Cortex of kidney (tissue), 1 donor: ENCODE measurements around the gene ATP8B3.

Source experiments
- DNase-seq: peaks from one replicate; lab custom pipeline; 2025; lab: John Stamatoyannopoulos, UW

The ATP8B3 gene

GRCh38 chr19:1851654-1852580 is 39.8 kb upstream of the ATP8B3 start:
- DNase-seq: no peak

GRCh38 chr19:1850809-1851653 is 39.0 kb upstream of the ATP8B3 start:
- no peak for DNase-seq

- no peak for DNase-seq
Measured at GRCh38 chr19:1849886-1850398, 37.9 kb upstream of the ATP8B3 start.

- no peak for DNase-seq
Measured at GRCh38 chr19:1849132-1849474, 37.0 kb upstream of the ATP8B3 start.

GRCh38 chr19:1848399-1849131 is 36.5 kb upstream of the ATP8B3 start, which contains the start of gene REXO1:
REXO1 (minus strand) TSS chr19:1848483; CDS start chr19:1848358, 125 bp downstream.
- no peak for DNase-seq

- DNase-seq: no peak
Measured at GRCh38 chr19:1847684-1848398, 35.8 kb upstream of the ATP8B3 start.

- DNase-seq: no peak
Measured at GRCh38 chr19:1847348-1847683, 35.2 kb upstream of the ATP8B3 start.

GRCh38 chr19:1846517-1847204 is 34.6 kb upstream of the ATP8B3 start:
- DNase-seq: no peak

GRCh38 chr19:1845642-1846041 is 33.6 kb upstream of the ATP8B3 start:
- DNase-seq: no peak

GRCh38 chr19:1845125-1845515 is 33.0 kb upstream of the ATP8B3 start:
- no peak for DNase-seq

GRCh38 chr19:1844513-1845124 is 32.5 kb upstream of the ATP8B3 start:
- no peak for DNase-seq

GRCh38 chr19:1843646-1844394 is 31.7 kb upstream of the ATP8B3 start:
- DNase-seq: no peak

GRCh38 chr19:1843116-1843515 is 31.0 kb upstream of the ATP8B3 start:
- DNase-seq: no peak

- no peak for DNase-seq
Measured at GRCh38 chr19:1841209-1841924, 29.3 kb upstream of the ATP8B3 start.

GRCh38 chr19:1840541-1841115 is 28.6 kb upstream of the ATP8B3 start:
- DNase-seq: no peak

GRCh38 chr19:1839658-1840540 is 27.8 kb upstream of the ATP8B3 start:
- no peak for DNase-seq

GRCh38 chr19:1837625-1838105 is 25.6 kb upstream of the ATP8B3 start:
- no peak for DNase-seq

GRCh38 chr19:1837222-1837565 is 25.1 kb upstream of the ATP8B3 start:
- no peak for DNase-seq
